ENCODE results near the gene SPNS1. TPM values are rescaled to one million over a fixed set of nuclear protein-coding genes. Genes with fewer than 3 reads are reported as not detected.
"Not testable (repeated sequence)": the region's sequence is repeated elsewhere in the genome, so short reads cannot be mapped to it uniquely, and the experiment has no call there.

SPNS1 gene
- total RNA-seq, 1 experiment from 2014 or later = 38.6 TPM

- peak overlapping the region; percentile 95 for H3K18ac ChIP-seq (ENCODE audit: insufficient read length, low read depth, low read length)
- H2BK15ac ChIP-seq (ENCODE audit: low read depth, low read length) = no peak overlapping the region
- peak overlapping the region; percentile 91 to 96 for H3K4me3 Mint-ChIP-seq
- peak overlapping the region; percentile 90 for H3K9ac ChIP-seq (ENCODE audit: extremely low read depth, insufficient read length, low read length)
- H3K4ac ChIP-seq (ENCODE audit: low read depth, low read length) = no peak overlapping the region
- H3K4me2 ChIP-seq (ENCODE audit: insufficient read depth, insufficient read length, low read length) = peak overlapping the region; percentile 100
- no peaks in the 10 kb centered on the region for H3K9me3 ChIP-seq (ENCODE audit: control insufficient read depth, low read depth, low read length)
- H2BK20ac ChIP-seq (ENCODE audit: low read depth, low read length, poor library complexity, severe bottlenecking) = no peak overlapping the region
- H3K14ac ChIP-seq (ENCODE audit: insufficient read depth, low read length) = peak overlapping the region; percentile 97
- no peaks in the 10 kb centered on the region for H3K79me2 ChIP-seq (ENCODE audit: insufficient read depth, low read length)
- H2AK5ac ChIP-seq (ENCODE audit: insufficient read length, low read length) = no peak overlapping the region
- H3K27ac ChIP-seq (ENCODE audit: insufficient read length, low read depth, low read length) = peak overlapping the region; percentile 92
- H3K23me2 ChIP-seq (ENCODE audit: insufficient read length, low read depth, low read length, poor library complexity, severe bottlenecking) = peaks cover 12% of the 10 kb centered on the region
- peaks cover 0 to 5% (median 5%) of the 10 kb centered on the region in 3 experiments; a peak in 4 of 7 replicates for H3K36me3 Mint-ChIP-seq (ENCODE audit: insufficient read depth in 1 of 3, low read depth in 3 of 3)
- H3K23ac ChIP-seq (ENCODE audit: insufficient read length, low read depth, low read length) = no peak overlapping the region
- whole genome bisulfite sequencing (ENCODE audit: extremely low coverage, insufficient read length, low lambda C conversion rate) = no CpG with 5 or more reads among the region's 48 CpGs
- peaks cover 14 to 17% of the 10 kb centered on the region in 2 experiments for H3K4me1 Mint-ChIP-seq
- H3T11ph ChIP-seq (ENCODE audit: low read length) = no peak overlapping the region
- H3K9me3 Mint-ChIP-seq = no peaks in the 10 kb centered on the region
- H3K27me3 ChIP-seq (ENCODE audit: insufficient read depth, low read length) = no peaks in the 10 kb centered on the region
- no peak for DNase-seq
- no peak for TF ChIP-seq CTCF (conservative IDR thresholded peaks at IDR 0.05)
- peak overlapping the region; percentile 97 to 99 (median 98) for H3K27ac Mint-ChIP-seq
- no peaks in the 10 kb centered on the region for H4K20me1 ChIP-seq (ENCODE audit: control insufficient read depth, insufficient read depth, insufficient read length)
- no peaks in the 10 kb centered on the region for H3K4me1 ChIP-seq (ENCODE audit: insufficient read depth, low read length)
- no peak overlapping the region for H2BK120ac ChIP-seq (ENCODE audit: low read depth, low read length, poor library complexity, severe bottlenecking)
- no peak overlapping the region for H4K8ac ChIP-seq (replicated peaks; ENCODE audit: insufficient read length, low read depth, low read length)
- no peaks in the 10 kb centered on the region for H3K27me3 Mint-ChIP-seq (ENCODE audit: low read depth)
- H4K5ac ChIP-seq (ENCODE audit: insufficient read length, low read depth, low read length) = peak overlapping the region; percentile 70
- H4K91ac ChIP-seq (ENCODE audit: insufficient read length, low read depth, low read length) = no peak overlapping the region
- H3K56ac ChIP-seq (ENCODE audit: insufficient read length, low read depth, low read length) = peak overlapping the region; percentile 79
- H2BK12ac ChIP-seq (ENCODE audit: insufficient read length, low read depth, low read length) = no peak overlapping the region
- H2BK5ac ChIP-seq (ENCODE audit: insufficient read length, low read length) = no peak overlapping the region
- H3K79me1 ChIP-seq (ENCODE audit: insufficient read depth, low read depth, low read length, poor library complexity, severe bottlenecking) = no peaks in the 10 kb centered on the region
- peak overlapping the region; percentile 75 for H2AFZ ChIP-seq (ENCODE audit: low read length)
These were observed 49.0 kb upstream of the SPNS1 start for GRCh38 chr16:28925386-28926228.

GRCh38 chr16:28926284-28926683, 48.3 kb upstream of the SPNS1 start:
- not testable (repeated sequence) for H2AK5ac ChIP-seq (ENCODE audit: insufficient read length, low read length); H3K23ac ChIP-seq (ENCODE audit: insufficient read length, low read depth, low read length); H3K14ac ChIP-seq (ENCODE audit: insufficient read depth, low read length); H3K9me3 Mint-ChIP-seq; H3K79me1 ChIP-seq (ENCODE audit: insufficient read depth, low read depth, low read length, poor library complexity, severe bottlenecking); H2AFZ ChIP-seq (ENCODE audit: low read length); H2BK120ac ChIP-seq (ENCODE audit: low read depth, low read length, poor library complexity, severe bottlenecking); H2BK15ac ChIP-seq (ENCODE audit: low read depth, low read length); H3K56ac ChIP-seq (ENCODE audit: insufficient read length, low read depth, low read length); H3K9me3 ChIP-seq (ENCODE audit: control insufficient read depth, low read depth, low read length); H3K18ac ChIP-seq (ENCODE audit: insufficient read length, low read depth, low read length); H4K5ac ChIP-seq (ENCODE audit: insufficient read length, low read depth, low read length); H3K27me3 ChIP-seq (ENCODE audit: insufficient read depth, low read length); H3K27ac ChIP-seq (ENCODE audit: insufficient read length, low read depth, low read length); H4K91ac ChIP-seq (ENCODE audit: insufficient read length, low read depth, low read length); H3T11ph ChIP-seq (ENCODE audit: low read length); H2BK20ac ChIP-seq (ENCODE audit: low read depth, low read length, poor library complexity, severe bottlenecking); H2BK5ac ChIP-seq (ENCODE audit: insufficient read length, low read length); H3K36me3 Mint-ChIP-seq (ENCODE audit: insufficient read depth in 1 of 3, low read depth in 3 of 3); H3K79me2 ChIP-seq (ENCODE audit: insufficient read depth, low read length); H4K20me1 ChIP-seq (ENCODE audit: control insufficient read depth, insufficient read depth, insufficient read length); H4K8ac ChIP-seq (replicated peaks; ENCODE audit: insufficient read length, low read depth, low read length); H3K27me3 Mint-ChIP-seq (ENCODE audit: low read depth); DNase-seq; H3K4ac ChIP-seq (ENCODE audit: low read depth, low read length); H3K9ac ChIP-seq (ENCODE audit: extremely low read depth, insufficient read length, low read length); H2BK12ac ChIP-seq (ENCODE audit: insufficient read length, low read depth, low read length); H3K4me1 ChIP-seq (ENCODE audit: insufficient read depth, low read length)
- Mint-ChIP-seq H3K4me1 (peaks cover 17 to 21% of the 10 kb centered on the region in 2 experiments), H3K4me3 (peak overlapping the region; percentile 91 to 96), H3K27ac (peak overlapping the region in 1 of 3 experiments; percentile 98; a peak in 1 of 7 replicates)
- peaks cover 12% of the 10 kb centered on the region for H3K23me2 ChIP-seq (ENCODE audit: insufficient read length, low read depth, low read length, poor library complexity, severe bottlenecking)
- peak overlapping the region; percentile 100 for H3K4me2 ChIP-seq (ENCODE audit: insufficient read depth, insufficient read length, low read length)
- no CpG with 5 or more reads among the region's 2 CpGs for WGBS (ENCODE audit: extremely low coverage, insufficient read length, low lambda C conversion rate)
